Measurements from ENCODE around the gene GNAI1. TPM values are rescaled to one million over a fixed set of nuclear protein-coding genes. Genes with fewer than 3 reads are reported as not detected.

Gene GNAI1
- total RNA-seq, 1 donor from 2014 or later = 17.7 TPM

GRCh38 chr7:80139236-80139635 is 4.6 kb downstream of the GNAI1 start:
- DNase-seq (ENCODE audit: low read depth) = no peak
- H3K36me3 ChIP-seq (ENCODE audit: control insufficient read depth, insufficient read depth, low read length) = no peaks in the 10 kb centered on the region
- no peaks in the 10 kb centered on the region for H3K27me3 ChIP-seq (ENCODE audit: control insufficient read depth, insufficient read depth, low read length)
- no peak for TF ChIP-seq CTCF (IDR thresholded peaks at IDR 0.05; ENCODE audit: insufficient read depth, low read length, poor library complexity, severe bottlenecking)
- H3K4me3 ChIP-seq (ENCODE audit: low read depth, low read length) = no peak overlapping the region

GRCh38 chr7:80140388-80140787 is 5.8 kb downstream of the GNAI1 start:
- H3K27me3 ChIP-seq (ENCODE audit: control insufficient read depth, insufficient read depth, low read length) = no peaks in the 10 kb centered on the region
- DNase-seq (ENCODE audit: low read depth) = no peak
- H3K36me3 ChIP-seq (ENCODE audit: control insufficient read depth, insufficient read depth, low read length) = no peaks in the 10 kb centered on the region
- TF ChIP-seq CTCF (IDR thresholded peaks at IDR 0.05; ENCODE audit: insufficient read depth, low read length, poor library complexity, severe bottlenecking) = no peak
- H3K4me3 ChIP-seq (ENCODE audit: low read depth, low read length) = no peak overlapping the region

- H3K4me3 ChIP-seq (ENCODE audit: low read depth, low read length) = no peak overlapping the region
- H3K27me3 ChIP-seq (ENCODE audit: control insufficient read depth, insufficient read depth, low read length) = no peaks in the 10 kb centered on the region
- no peaks in the 10 kb centered on the region for H3K36me3 ChIP-seq (ENCODE audit: control insufficient read depth, insufficient read depth, low read length)
- DNase-seq (ENCODE audit: low read depth) = no peak
- TF ChIP-seq CTCF (IDR thresholded peaks at IDR 0.05; ENCODE audit: insufficient read depth, low read length, poor library complexity, severe bottlenecking) = no peak
Measured at GRCh38 chr7:80141376-80141775, 6.7 kb downstream of the GNAI1 start.

GRCh38 chr7:80142853-80143580 is 8.4 kb downstream of the GNAI1 start:
- TF ChIP-seq CTCF (IDR thresholded peaks at IDR 0.05; ENCODE audit: insufficient read depth, low read length, poor library complexity, severe bottlenecking) = no peak
- H3K36me3 ChIP-seq (ENCODE audit: control insufficient read depth, insufficient read depth, low read length) = no peaks in the 10 kb centered on the region
- DNase-seq (ENCODE audit: low read depth) = no peak

GRCh38 chr7:80145780-80146422 is 11.3 kb downstream of the GNAI1 start:
- no peak for DNase-seq (ENCODE audit: low read depth)
- Histone ChIP-seq H3K27me3 (ENCODE audit: control insufficient read depth, insufficient read depth, low read length) (no peaks in the 10 kb centered on the region), H3K4me3 (ENCODE audit: low read depth, low read length) (no peak overlapping the region), H3K36me3 (ENCODE audit: control insufficient read depth, insufficient read depth, low read length) (no peaks in the 10 kb centered on the region)
- no peak for TF ChIP-seq CTCF (IDR thresholded peaks at IDR 0.05; ENCODE audit: insufficient read depth, low read length, poor library complexity, severe bottlenecking)

More at GRCh38 chr7:80142853-80143580, 8.4 kb downstream of the GNAI1 start:
- Histone ChIP-seq H3K4me3 (ENCODE audit: low read depth, low read length) (no peak overlapping the region), H3K27me3 (ENCODE audit: control insufficient read depth, insufficient read depth, low read length) (no peaks in the 10 kb centered on the region)
